ENCODE measurements around the gene SLC8B1.

- TF ChIP-seq MAX (IDR thresholded peaks at IDR 0.05; ENCODE audit: low read depth, low read length) (no peak), POLR2A (IDR thresholded peaks at IDR 0.05; ENCODE audit: extremely low read depth, insufficient read length) (no peak)
- TF ChIP-seq, protein P1, sequence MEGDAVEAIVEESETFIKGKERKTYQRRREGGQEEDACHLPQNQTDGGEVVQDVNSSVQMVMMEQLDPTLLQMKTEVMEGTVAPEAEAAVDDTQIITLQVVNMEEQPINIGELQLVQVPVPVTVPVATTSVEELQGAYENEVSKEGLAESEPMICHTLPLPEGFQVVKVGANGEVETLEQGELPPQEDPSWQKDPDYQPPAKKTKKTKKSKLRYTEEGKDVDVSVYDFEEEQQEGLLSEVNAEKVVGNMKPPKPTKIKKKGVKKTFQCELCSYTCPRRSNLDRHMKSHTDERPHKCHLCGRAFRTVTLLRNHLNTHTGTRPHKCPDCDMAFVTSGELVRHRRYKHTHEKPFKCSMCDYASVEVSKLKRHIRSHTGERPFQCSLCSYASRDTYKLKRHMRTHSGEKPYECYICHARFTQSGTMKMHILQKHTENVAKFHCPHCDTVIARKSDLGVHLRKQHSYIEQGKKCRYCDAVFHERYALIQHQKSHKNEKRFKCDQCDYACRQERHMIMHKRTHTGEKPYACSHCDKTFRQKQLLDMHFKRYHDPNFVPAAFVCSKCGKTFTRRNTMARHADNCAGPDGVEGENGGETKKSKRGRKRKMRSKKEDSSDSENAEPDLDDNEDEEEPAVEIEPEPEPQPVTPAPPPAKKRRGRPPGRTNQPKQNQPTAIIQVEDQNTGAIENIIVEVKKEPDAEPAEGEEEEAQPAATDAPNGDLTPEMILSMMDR (IDR thresholded peaks at IDR 0.05; ENCODE audit: low read depth, low read length), result no peak
Measured at GRCh38 chr12:113295886-113296556, 38.9 kb downstream of the SLC8B1 start.
